T1000 (cell line): Measurements from ENCODE around the gene LRP1-AS.
"Not testable (repeated sequence)": the region's sequence is repeated elsewhere in the genome, so short reads cannot be mapped to it uniquely, and the experiment has no call there.

Experiments
- DNase-seq: peaks from one replicate; lab custom pipeline; 2025; ENCODE audit warnings: mixed read lengths; lab: John Stamatoyannopoulos, UW

The LRP1-AS gene

GRCh38 chr12:57139796-57140649 lies 7.4 kb downstream of the LRP1-AS start:
- no peak for DNase-seq

GRCh38 chr12:57138526-57139272 lies 8.7 kb downstream of the LRP1-AS start:
- DNase-seq: no peak

- DNase-seq: no peak
Observed at GRCh38 chr12:57135527-57136326, 11.7 kb downstream of the LRP1-AS start.

- no peak for DNase-seq
Observed at GRCh38 chr12:57134949-57135348, 12.5 kb downstream of the LRP1-AS start.

- DNase-seq: no peak
Observed at GRCh38 chr12:57133916-57134315, 13.5 kb downstream of the LRP1-AS start.

- DNase-seq: no peak
Observed at GRCh38 chr12:57133013-57133569, 14.3 kb downstream of the LRP1-AS start.

- no peak for DNase-seq
Observed at GRCh38 chr12:57131896-57132744, 15.3 kb downstream of the LRP1-AS start.

- no peak for DNase-seq
Observed at GRCh38 chr12:57130941-57131340, 16.5 kb downstream of the LRP1-AS start.

GRCh38 chr12:57129889-57130288 lies 17.5 kb downstream of the LRP1-AS start:
- no peak for DNase-seq

- no peak for DNase-seq
Observed at GRCh38 chr12:57129321-57129842, 18.0 kb downstream of the LRP1-AS start.

- no peak for DNase-seq
Observed at GRCh38 chr12:57128519-57129247, 18.7 kb downstream of the LRP1-AS start.

GRCh38 chr12:57127726-57128518 lies 19.5 kb downstream of the LRP1-AS start, which contains the start of gene LRP1:
Gene LRP1 (plus strand): TSS chr12:57128483. CDS start chr12:57128965, 482 bp downstream.
- peak; percentile 96 for DNase-seq

GRCh38 chr12:57127101-57127725 lies 20.2 kb downstream of the LRP1-AS start:
- DNase-seq: peak; percentile 74

GRCh38 chr12:57126561-57126960 lies 20.9 kb downstream of the LRP1-AS start:
- no peak for DNase-seq

GRCh38 chr12:57126061-57126460 lies 21.4 kb downstream of the LRP1-AS start:
- DNase-seq: no peak

- DNase-seq: peak; percentile 85
Observed at GRCh38 chr12:57124261-57124877, 23.1 kb downstream of the LRP1-AS start.

- DNase-seq: no peak
Observed at GRCh38 chr12:57123813-57124212, 23.6 kb downstream of the LRP1-AS start.

GRCh38 chr12:57120718-57121117 lies 26.7 kb downstream of the LRP1-AS start:
- not testable (repeated sequence) for DNase-seq
